AG04450 (cell line): ENCODE measurements around the gene KRT33A. TPM values are rescaled to one million over a fixed set of nuclear protein-coding genes. Genes with fewer than 3 reads are reported as not detected.
"Not testable (repeated sequence)": the region's sequence is repeated elsewhere in the genome, so short reads cannot be mapped to it uniquely, and the experiment has no call there.

Experiments used
- CTCF ChIA-PET: fragments of 300-600, 350-600 bp; formaldehyde crosslinking; extraction: SDS; loops from one replicate; lab custom pipeline; 2022; ENCODE audit warnings: antibody characterized with exemption, inconsistent platforms; lab: Charles Lee
- POLR2A ChIA-PET: fragments of 350-600 bp; formaldehyde crosslinking; extraction: SDS; loops from one replicate; lab custom pipeline; 2021; ENCODE audit warnings: antibody characterized with exemption, inconsistent platforms; lab: Yijun Ruan, JAX
- DNase-seq: peaks from one replicate; pipeline ENCODE4 v3.0.0-alpha.2; 2011; ENCODE audit warnings: low read depth, low spot score
- H3K27ac ChIP-seq: one replicate; pipeline ENCODE4 v1.5.1; 2012; ENCODE audit warnings: low read depth, low read length, control low read depth
- H3K27me3 ChIP-seq: one replicate; pipeline ENCODE4 v1.6.0; 2012; ENCODE audit warnings: low read length; ENCODE audit not compliant: control insufficient read depth, insufficient read depth
- H3K4me3 ChIP-seq: 2 replicates; pipeline ENCODE4 v1.5.1; 2011; ENCODE audit warnings: mild to moderate bottlenecking, low read depth, low read length, control low read depth
- H3K9me3 ChIP-seq: 2 replicates; pipeline ENCODE4 v1.5.1; 2012; ENCODE audit warnings: low read length; ENCODE audit not compliant: control insufficient read depth, insufficient read depth
- CTCF ChIP-seq: IDR thresholded peaks from 2 replicates; pipeline ENCODE4 v1.5.1; 2011; ENCODE audit warnings: low read depth, low read length, control low read depth, inconsistent platforms
- polyA plus RNA-seq: library from polyadenylated mRNA; depleted of rRNA; stranded (reverse); fragments of >200 nt; gene quantifications from 2 replicates; pipeline ENCODE4 v1.2.3, GENCODE V29; 2011

KRT33A gene
- polyA plus RNA-seq, 1 experiment = not detected

DNA sequence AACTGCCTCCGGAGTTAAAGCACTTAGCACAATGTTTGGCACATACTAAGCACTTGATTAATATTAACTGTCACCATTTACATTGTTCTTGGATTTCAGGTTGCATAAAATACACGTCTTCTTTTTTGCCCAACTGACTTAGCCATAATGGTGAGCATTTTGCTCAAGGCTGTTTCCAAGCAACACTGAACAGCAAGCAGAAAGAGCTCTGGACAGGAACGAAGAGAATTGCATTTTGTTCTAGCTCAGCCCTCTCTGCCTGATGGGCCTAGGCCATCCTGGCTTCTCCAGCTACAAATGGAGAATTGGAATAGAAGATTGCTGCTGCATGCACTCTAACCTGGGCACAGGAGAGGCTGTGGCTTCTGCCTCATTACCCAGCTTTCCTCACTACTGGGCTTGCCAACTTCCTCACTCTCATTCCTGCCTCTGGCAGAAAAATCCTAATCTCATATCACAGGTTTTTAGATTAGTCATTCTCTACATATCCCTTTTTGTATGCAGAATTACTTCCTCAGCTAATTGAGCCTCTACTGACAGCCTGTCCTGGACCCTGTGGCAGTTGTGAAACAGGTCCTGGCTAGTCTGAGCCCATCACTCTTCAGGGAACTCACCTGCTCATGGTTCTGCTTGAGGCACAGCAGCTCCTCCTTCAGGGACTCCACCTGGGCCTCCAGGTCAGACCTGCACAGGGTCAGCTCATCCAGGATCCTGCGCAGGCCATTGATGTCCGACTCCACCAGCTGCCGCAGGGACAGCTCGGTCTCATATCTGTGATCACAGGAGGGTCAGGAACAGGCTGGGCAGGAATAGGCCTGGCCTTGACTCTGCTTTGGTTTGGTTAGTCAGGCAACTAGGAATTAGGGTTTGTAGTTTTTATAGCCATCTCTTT is 2.5 kb downstream of the KRT33A start:
- Histone ChIP-seq H3K9me3 (peaks cover 6% of the 10 kb centered on the region), H3K4me3 (no peak overlapping the region), H3K27ac (no peak overlapping the region), H3K27me3 (no peaks in the 10 kb centered on the region)
- no peak for DNase-seq
- ChIA-PET POLR2A (no interaction called here), CTCF (interaction anchor here (0.9 to 1.8 kb wide), 5 partner anchors 25 to 438 kb away, joined by 3 to 7 read pairs (median 6); no protein-coding TSS in a partner anchor)
- TF ChIP-seq CTCF = no peak

DNA sequence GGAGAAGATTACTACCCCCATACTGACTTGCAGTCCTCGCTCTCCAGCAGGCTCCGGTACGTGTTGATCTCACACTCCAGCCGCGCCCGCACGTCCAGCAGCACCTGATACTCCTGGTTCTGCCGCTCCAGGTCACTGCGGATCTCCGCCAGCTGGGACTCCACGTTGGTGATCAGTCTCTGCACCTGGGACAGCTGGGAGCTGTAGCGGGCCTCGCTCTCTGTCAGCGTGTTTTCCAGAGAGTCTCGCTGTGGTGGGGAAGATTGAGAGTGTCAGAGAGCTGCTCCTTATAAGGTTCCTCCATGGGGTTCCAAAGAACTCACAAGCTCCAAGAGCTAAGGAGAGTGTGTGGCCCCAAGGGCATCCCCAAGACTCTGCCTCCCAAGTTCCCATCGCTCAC is 4.2 kb downstream of the KRT33A start:
- CTCF ChIA-PET = interaction anchor here (0.9 to 1.0 kb wide), 2 partner anchors 17 to 18 kb away, joined by 3 read pairs; no protein-coding TSS in a partner anchor
- H3K27ac ChIP-seq, DNase-seq, POLR2A ChIA-PET, H3K27me3 ChIP-seq, H3K4me3 ChIP-seq: not testable (repeated sequence)
- H3K9me3 ChIP-seq = peaks cover 19% of the 10 kb centered on the region

DNA sequence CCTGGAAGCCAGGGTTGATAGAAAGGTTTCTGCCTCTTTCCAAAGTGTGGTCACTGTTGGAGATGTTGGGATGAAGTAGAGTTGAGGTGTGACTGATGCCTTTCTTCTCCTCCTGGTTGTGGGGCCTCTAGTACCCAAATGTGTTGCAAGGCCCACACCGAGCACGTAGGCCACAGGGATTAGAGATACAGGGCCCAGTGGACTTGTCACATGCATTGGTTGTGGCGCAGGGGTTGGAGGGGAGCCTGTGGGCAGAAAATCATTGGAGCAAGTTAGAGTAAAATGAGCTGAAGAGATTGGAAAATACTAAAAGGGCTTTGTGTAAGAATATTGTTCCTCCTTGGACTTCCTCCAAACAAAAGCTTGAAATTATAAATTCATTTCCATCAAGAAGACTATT is 4.6 kb downstream of the KRT33A start:
- POLR2A ChIA-PET = no interaction called here

DNA sequence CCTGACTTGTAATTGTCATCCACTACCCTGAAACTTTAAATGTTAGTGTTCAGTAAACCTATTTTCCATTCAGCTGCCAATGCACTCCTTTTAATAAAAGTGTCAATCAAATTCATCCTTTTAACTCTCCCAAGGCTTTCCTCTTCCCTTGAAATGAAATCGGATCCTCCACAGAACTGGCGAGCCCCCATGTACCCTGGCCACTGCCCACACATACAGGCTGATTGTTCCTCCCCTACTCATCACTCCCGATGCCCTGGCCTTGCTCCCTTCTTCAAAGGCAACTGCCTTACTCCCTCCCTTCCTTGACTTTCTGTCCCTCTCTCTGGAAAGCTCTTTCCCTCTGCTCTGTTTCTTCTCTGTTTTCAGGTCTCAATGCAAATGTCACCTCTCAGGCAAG is 7.6 kb downstream of the KRT33A start:
- H3K27me3 ChIP-seq = no peaks in the 10 kb centered on the region
- ChIA-PET CTCF (no interaction called here), POLR2A (no interaction called here)
- H3K27ac ChIP-seq = no peak overlapping the region
- no peak for TF ChIP-seq CTCF
- H3K9me3 ChIP-seq = peaks cover 19% of the 10 kb centered on the region
- H3K4me3 ChIP-seq = no peak overlapping the region
- DNase-seq = no peak

More for the DNA sequence above, 4.6 kb downstream of the KRT33A start:
- DNase-seq = no peak
- CTCF ChIA-PET = interaction anchor here (0.9 kb wide), 1 partner anchor 17 kb away, joined by 3 read pairs; no protein-coding TSS in a partner anchor
- no peak overlapping the region for H3K27ac ChIP-seq
- H3K27me3 ChIP-seq = no peaks in the 10 kb centered on the region
- H3K4me3 ChIP-seq = no peak overlapping the region
- TF ChIP-seq CTCF = no peak
- H3K9me3 ChIP-seq = peaks cover 19% of the 10 kb centered on the region

GRCh38 chr17:41340934-41341861 is 9.4 kb downstream of the KRT33A start:
- ChIA-PET CTCF (interaction anchor here (0.6 kb wide), 1 partner anchor 122 kb away, joined by 4 read pairs; no protein-coding TSS in a partner anchor), POLR2A (no interaction called here)
- H3K9me3 ChIP-seq = peaks cover 19% of the 10 kb centered on the region
- no peak for DNase-seq
- no peak overlapping the region for H3K27ac ChIP-seq
- TF ChIP-seq CTCF = no peak
- no peak overlapping the region for H3K4me3 ChIP-seq
- H3K27me3 ChIP-seq = no peaks in the 10 kb centered on the region
